Stimulated activated CD8-positive, alpha-beta memory T cell treated with anti-CD3 and anti-CD28 coated beads, Interleukin-2, amount 100 ng/mL, for 1 hour (primary cell): ENCODE data around the gene TLX1.

Experiments used
- DNase-seq, 2 donors: peaks; one replicate each; pipeline ENCODE4 v3.0.0-alpha.2; 2020; ENCODE audit warnings: low read depth in 2 of 2

Gene TLX1

GRCh38 chr10:101112799-101113594 lies 18.1 kb upstream of the TLX1 start:
- no peak for DNase-seq

- no peak for DNase-seq
These were observed 17.2 kb upstream of the TLX1 start for GRCh38 chr10:101113890-101114403.

GRCh38 chr10:101114646-101115045 lies 16.5 kb upstream of the TLX1 start:
- DNase-seq: no peak

- DNase-seq: no peak
These were observed 14.3 kb upstream of the TLX1 start for GRCh38 chr10:101116754-101117153.

GRCh38 chr10:101118031-101118430 lies 13.1 kb upstream of the TLX1 start:
- no peak for DNase-seq

GRCh38 chr10:101120520-101120883 lies 10.6 kb upstream of the TLX1 start:
- no peak for DNase-seq

GRCh38 chr10:101120884-101121653 lies 10.0 kb upstream of the TLX1 start:
- DNase-seq: no peak

- no peak for DNase-seq
These were observed 9.5 kb upstream of the TLX1 start for GRCh38 chr10:101121654-101122031.

- no peak for DNase-seq
These were observed 8.6 kb upstream of the TLX1 start for GRCh38 chr10:101122270-101123084.

- no peak for DNase-seq
These were observed 7.8 kb upstream of the TLX1 start for GRCh38 chr10:101123085-101123814.

GRCh38 chr10:101123815-101124617 lies 7.1 kb upstream of the TLX1 start:
- DNase-seq: no peak

- DNase-seq: no peak
These were observed 6.2 kb upstream of the TLX1 start for GRCh38 chr10:101124933-101125332.

GRCh38 chr10:101126684-101127628 lies 4.1 kb upstream of the TLX1 start:
- no peak for DNase-seq

- DNase-seq: no peak
These were observed 959 bp upstream of the TLX1 start for GRCh38 chr10:101130141-101130540.

GRCh38 chr10:101131962-101132635 lies 999 bp downstream of the TLX1 start:
- DNase-seq: no peak

- no peak for DNase-seq
These were observed 1.8 kb downstream of the TLX1 start for GRCh38 chr10:101132636-101133473.

- no peak for DNase-seq
These were observed 2.6 kb downstream of the TLX1 start for GRCh38 chr10:101133489-101134298.
